Activated naive CD8-positive, alpha-beta T cell treated with anti-CD3 and anti-CD28 coated beads, Interleukin-2, amount 50 U/mL, for 24 hours (primary cell): ENCODE data around the gene GCM1.
"Not testable (repeated sequence)": the region's sequence is repeated elsewhere in the genome, so short reads cannot be mapped to it uniquely, and the experiment has no call there.

Experiments
- ATAC-seq: fragments of 150-1000 bp; cut with Tn5 transposase; one replicate; pipeline ENCODE4 v1.10.0; 2021
- DNase-seq: peaks from one replicate; pipeline ENCODE4 v3.0.0; 2021
- H3K27ac Mint-ChIP-seq: one replicate; pipeline ENCODE4 v1.8.0; 2021; ENCODE audit warnings: mild to moderate bottlenecking, mixed read lengths
- H3K27me3 Mint-ChIP-seq: one replicate; pipeline ENCODE4 v1.8.0; 2021; ENCODE audit warnings: mixed read lengths
- H3K36me3 Mint-ChIP-seq: one replicate; pipeline ENCODE4 v1.8.0; 2021; ENCODE audit warnings: low read depth, mixed read lengths
- H3K4me1 Mint-ChIP-seq: one replicate; pipeline ENCODE4 v1.8.0; 2021; ENCODE audit warnings: mixed read lengths
- H3K4me3 Mint-ChIP-seq: one replicate; pipeline ENCODE4 v1.8.0; 2021; ENCODE audit warnings: mild to moderate bottlenecking, moderate library complexity, mixed read lengths
- H3K9me3 Mint-ChIP-seq: one replicate; pipeline ENCODE4 v1.8.0; 2021; ENCODE audit warnings: mixed read lengths

GCM1 gene

GRCh38 chr6:53162606-53163005 lies 14.0 kb upstream of the GCM1 start:
- DNase-seq (no peak), ATAC-seq (no peak)
- H3K27ac Mint-ChIP-seq = no peak overlapping the region
- H3K27me3 Mint-ChIP-seq = no peaks in the 10 kb centered on the region
- no peaks in the 10 kb centered on the region for H3K9me3 Mint-ChIP-seq
- H3K4me1 Mint-ChIP-seq = peaks cover 5% of the 10 kb centered on the region
- no peak overlapping the region for H3K4me3 Mint-ChIP-seq
- no peaks in the 10 kb centered on the region for H3K36me3 Mint-ChIP-seq

GRCh38 chr6:53161481-53162009 lies 12.9 kb upstream of the GCM1 start:
- Mint-ChIP-seq H3K9me3 (no peaks in the 10 kb centered on the region), H3K36me3 (no peaks in the 10 kb centered on the region), H3K27me3 (no peaks in the 10 kb centered on the region), H3K27ac (no peak overlapping the region), H3K4me3 (no peak overlapping the region), H3K4me1 (peaks cover 5% of the 10 kb centered on the region)
- no peak for ATAC-seq
- no peak for DNase-seq

- Mint-ChIP-seq H3K9me3 (no peaks in the 10 kb centered on the region), H3K36me3 (no peaks in the 10 kb centered on the region), H3K27ac (no peak overlapping the region), H3K4me3 (no peak overlapping the region), H3K27me3 (peaks cover 1% of the 10 kb centered on the region), H3K4me1 (peaks cover 5% of the 10 kb centered on the region)
- ATAC-seq (no peak), DNase-seq (no peak)
These were observed 10.9 kb upstream of the GCM1 start for GRCh38 chr6:53159558-53159957.

- H3K27ac Mint-ChIP-seq, H3K4me1 Mint-ChIP-seq, ATAC-seq, H3K27me3 Mint-ChIP-seq, H3K4me3 Mint-ChIP-seq, H3K9me3 Mint-ChIP-seq, DNase-seq, H3K36me3 Mint-ChIP-seq: not testable (repeated sequence)
These were observed 9.4 kb upstream of the GCM1 start for GRCh38 chr6:53158076-53158475.

- not testable (repeated sequence) for ATAC-seq, H3K27ac Mint-ChIP-seq, H3K27me3 Mint-ChIP-seq, DNase-seq, H3K4me1 Mint-ChIP-seq, H3K36me3 Mint-ChIP-seq, H3K9me3 Mint-ChIP-seq, H3K4me3 Mint-ChIP-seq
These were observed 6.6 kb upstream of the GCM1 start for GRCh38 chr6:53155279-53155678.

- Mint-ChIP-seq H3K4me1 (no peaks in the 10 kb centered on the region), H3K4me3 (no peak overlapping the region), H3K27me3 (peaks cover 5% of the 10 kb centered on the region), H3K27ac (no peak overlapping the region), H3K9me3 (no peaks in the 10 kb centered on the region), H3K36me3 (no peaks in the 10 kb centered on the region)
- ATAC-seq = no peak
- no peak for DNase-seq
These were observed 6.2 kb upstream of the GCM1 start for GRCh38 chr6:53154794-53155193.

GRCh38 chr6:53154071-53154470 lies 5.4 kb upstream of the GCM1 start:
- DNase-seq (no peak), ATAC-seq (no peak)
- Mint-ChIP-seq H3K36me3 (no peaks in the 10 kb centered on the region), H3K27me3 (peaks cover 5% of the 10 kb centered on the region), H3K4me3 (no peak overlapping the region), H3K4me1 (no peaks in the 10 kb centered on the region), H3K9me3 (no peaks in the 10 kb centered on the region), H3K27ac (no peak overlapping the region)

- H3K4me1 Mint-ChIP-seq = no peaks in the 10 kb centered on the region
- H3K9me3 Mint-ChIP-seq = no peaks in the 10 kb centered on the region
- ATAC-seq (no peak), DNase-seq (no peak)
- no peak overlapping the region for H3K4me3 Mint-ChIP-seq
- no peak overlapping the region for H3K27ac Mint-ChIP-seq
- peaks cover 5% of the 10 kb centered on the region for H3K27me3 Mint-ChIP-seq
- no peaks in the 10 kb centered on the region for H3K36me3 Mint-ChIP-seq
These were observed 3.9 kb upstream of the GCM1 start for GRCh38 chr6:53152576-53152975.

GRCh38 chr6:53151676-53152075 lies 3.0 kb upstream of the GCM1 start:
- Mint-ChIP-seq H3K4me3 (no peak overlapping the region), H3K9me3 (no peaks in the 10 kb centered on the region), H3K4me1 (no peaks in the 10 kb centered on the region), H3K36me3 (no peaks in the 10 kb centered on the region), H3K27me3 (peaks cover 5% of the 10 kb centered on the region), H3K27ac (no peak overlapping the region)
- DNase-seq (peak; percentile 6), ATAC-seq (no peak)

GRCh38 chr6:53144802-53145201 lies 3.8 kb downstream of the GCM1 start:
- Mint-ChIP-seq H3K27me3 (peaks cover 2% of the 10 kb centered on the region), H3K4me3 (no peak overlapping the region), H3K36me3 (no peaks in the 10 kb centered on the region), H3K27ac (no peak overlapping the region), H3K4me1 (no peaks in the 10 kb centered on the region), H3K9me3 (no peaks in the 10 kb centered on the region)
- ATAC-seq = no peak
- DNase-seq = no peak

GRCh38 chr6:53143710-53144109 lies 4.9 kb downstream of the GCM1 start:
- ATAC-seq = no peak
- Mint-ChIP-seq H3K27me3 (peaks cover 3% of the 10 kb centered on the region), H3K4me3 (no peak overlapping the region), H3K36me3 (no peaks in the 10 kb centered on the region), H3K9me3 (no peaks in the 10 kb centered on the region), H3K27ac (no peak overlapping the region), H3K4me1 (no peaks in the 10 kb centered on the region)
- no peak for DNase-seq

- no peak for DNase-seq
- Mint-ChIP-seq H3K27me3 (peaks cover 4% of the 10 kb centered on the region), H3K9me3 (no peaks in the 10 kb centered on the region), H3K36me3 (no peaks in the 10 kb centered on the region), H3K27ac (no peak overlapping the region), H3K4me1 (no peaks in the 10 kb centered on the region), H3K4me3 (no peak overlapping the region)
- ATAC-seq = no peak
These were observed 5.8 kb downstream of the GCM1 start for GRCh38 chr6:53142810-53143209.

- no peak overlapping the region for H3K27ac Mint-ChIP-seq
- no peak for DNase-seq
- H3K4me1 Mint-ChIP-seq = no peaks in the 10 kb centered on the region
- H3K9me3 Mint-ChIP-seq = no peaks in the 10 kb centered on the region
- peaks cover 8% of the 10 kb centered on the region for H3K27me3 Mint-ChIP-seq
- no peak overlapping the region for H3K4me3 Mint-ChIP-seq
- no peak for ATAC-seq
- no peaks in the 10 kb centered on the region for H3K36me3 Mint-ChIP-seq
These were observed 8.7 kb downstream of the GCM1 start for GRCh38 chr6:53139841-53140413.

- Mint-ChIP-seq H3K27ac (no peak overlapping the region), H3K4me3 (no peak overlapping the region), H3K9me3 (no peaks in the 10 kb centered on the region), H3K27me3 (peaks cover 8% of the 10 kb centered on the region), H3K36me3 (no peaks in the 10 kb centered on the region), H3K4me1 (no peaks in the 10 kb centered on the region)
- no peak for DNase-seq
- ATAC-seq = no peak
These were observed 12.5 kb downstream of the GCM1 start for GRCh38 chr6:53136000-53136609.

- Mint-ChIP-seq H3K9me3 (no peaks in the 10 kb centered on the region), H3K4me1 (no peaks in the 10 kb centered on the region), H3K4me3 (no peak overlapping the region), H3K27ac (no peak overlapping the region), H3K36me3 (no peaks in the 10 kb centered on the region), H3K27me3 (peaks cover 7% of the 10 kb centered on the region)
- DNase-seq = no peak
- ATAC-seq = no peak
These were observed 13.9 kb downstream of the GCM1 start for GRCh38 chr6:53134601-53135235.
